Activated CD8-positive, alpha-beta T cell treated with anti-CD3 and anti-CD28 coated beads, Interleukin-2, amount 10 ng/mL, durations not matched to agents 7 days and 5 days (primary cell): Measurements from ENCODE around the gene CSTF1. TPM values are rescaled to one million over a fixed set of nuclear protein-coding genes. Genes with fewer than 3 reads are reported as not detected.
A peak's percentile ranks its signal among the peaks of the same experiment; 100 is the strongest.

Experiments used
- ATAC-seq: fragments of 150-1000 bp; cut with Tn5 transposase; one replicate; pipeline ENCODE4 v1.10.0; 2021; ENCODE audit warnings: moderate library complexity
- CTCF ChIA-PET: fragments of 350-600 bp; sonication (Branson Sonifier 250); formaldehyde crosslinking; loops from one replicate; lab custom pipeline; 2021; ENCODE audit warnings: antibody characterized with exemption; lab: Charles Lee
- POLR2A ChIA-PET: fragments of 350-600 bp; sonication (Branson Sonifier 250); formaldehyde crosslinking; loops from one replicate; lab custom pipeline; 2021; ENCODE audit warnings: antibody characterized with exemption; lab: Charles Lee
- DNase-seq: peaks from one replicate; pipeline ENCODE4 v3.0.0-alpha.2; 2020
- H3K27ac Mint-ChIP-seq: one replicate; pipeline ENCODE4 v1.8.0; 2021; ENCODE audit warnings: mild to moderate bottlenecking, mixed read lengths
- H3K27me3 Mint-ChIP-seq: one replicate; pipeline ENCODE4 v1.8.0; 2021; ENCODE audit warnings: low read depth, mixed read lengths
- H3K36me3 Mint-ChIP-seq: one replicate; pipeline ENCODE4 v1.8.0; 2021; ENCODE audit warnings: low read depth, mixed read lengths
- H3K4me1 Mint-ChIP-seq: one replicate; pipeline ENCODE4 v1.8.0; 2021; ENCODE audit warnings: low read depth, mixed read lengths
- H3K4me3 Mint-ChIP-seq: one replicate; pipeline ENCODE4 v1.8.0; 2021; ENCODE audit warnings: mild to moderate bottlenecking, mixed read lengths
- H3K9me3 Mint-ChIP-seq: one replicate; pipeline ENCODE4 v1.8.0; 2022; ENCODE audit warnings: mixed read lengths; ENCODE audit not compliant: insufficient read depth
- total RNA-seq, 2 experiments: library from RNA; stranded (reverse); gene quantifications; one replicate each; pipeline ENCODE4 v1.2.3, GENCODE V29; 2021

Gene CSTF1
- total RNA-seq, 2 experiments from 2014 or later: 60.5 to 66.3 TPM

DNA sequence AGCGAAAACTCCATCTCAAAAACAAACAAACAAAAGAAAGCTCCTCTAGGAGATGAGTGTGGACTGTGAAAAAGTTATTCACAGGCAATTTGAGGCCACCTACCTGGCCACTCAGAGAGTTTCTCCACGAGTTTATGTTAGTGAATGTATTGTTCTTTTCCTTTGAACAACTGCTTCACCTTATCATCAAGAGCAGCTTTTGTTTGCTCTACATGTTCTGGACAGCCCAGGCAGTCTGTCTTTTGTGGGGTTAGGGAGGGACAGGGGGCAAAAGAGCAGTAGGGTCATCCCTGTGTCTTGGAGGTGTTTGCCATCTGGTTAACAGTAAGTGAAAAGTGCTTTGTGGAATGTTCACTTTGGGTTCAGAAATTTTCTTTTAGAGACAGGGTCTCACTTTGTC is 27.6 kb downstream of the CSTF1 start:
- H3K9me3 Mint-ChIP-seq: no peaks in the 10 kb centered on the region
- DNase-seq: no peak
- CTCF ChIA-PET: interaction anchor here (1.4 to 3.9 kb wide), 3 partner anchors 9 to 22 kb away, joined by 4 to 24 read pairs (median 5); no protein-coding TSS in a partner anchor

GRCh38 chr20:56420940-56421688 is 28.7 kb downstream of the CSTF1 start:
- no peaks in the 10 kb centered on the region for H3K27me3 Mint-ChIP-seq
- CTCF ChIA-PET: interaction anchor here (0.7 to 5.4 kb wide), 5 partner anchors 8 to 49 kb away, joined by 3 to 29 read pairs (median 4); partner anchors contain the start of gene CASS4
- H3K36me3 Mint-ChIP-seq: peaks cover 62% of the 10 kb centered on the region
- DNase-seq (peak; percentile 11), ATAC-seq (no peak)
- POLR2A ChIA-PET: interaction anchor here (1.2 to 2.6 kb wide), 2 partner anchors 8 to 29 kb away, joined by 3 to 11 read pairs; partner anchors contain the start of genes AURKA, CASS4 and CSTF1
- no peaks in the 10 kb centered on the region for H3K9me3 Mint-ChIP-seq
- H3K4me3 Mint-ChIP-seq: no peak overlapping the region
- peaks cover 79% of the 10 kb centered on the region for H3K4me1 Mint-ChIP-seq
- H3K27ac Mint-ChIP-seq: peak overlapping the region; percentile 53

More for the DNA sequence above, 27.6 kb downstream of the CSTF1 start:
- Mint-ChIP-seq H3K27ac (peak overlapping the region; percentile 20), H3K4me1 (peaks cover 79% of the 10 kb centered on the region), H3K27me3 (no peaks in the 10 kb centered on the region), H3K36me3 (peaks cover 65% of the 10 kb centered on the region), H3K4me3 (no peak overlapping the region)
- ATAC-seq: no peak
- POLR2A ChIA-PET: interaction anchor here (1.1 kb wide), 1 partner anchor 8 kb away, joined by 3 read pairs; no protein-coding TSS in a partner anchor

GRCh38 chr20:56422076-56422823 is 29.8 kb downstream of the CSTF1 start:
- no peaks in the 10 kb centered on the region for H3K9me3 Mint-ChIP-seq
- ATAC-seq (no peak), DNase-seq (peak; percentile 19)
- POLR2A ChIA-PET: interaction anchor here (0.9 to 2.6 kb wide), 2 partner anchors 10 to 30 kb away, joined by 4 to 11 read pairs; partner anchors contain the start of genes AURKA, CASS4 and CSTF1
- peaks cover 70% of the 10 kb centered on the region for H3K4me1 Mint-ChIP-seq
- CTCF ChIA-PET: interaction anchor here (0.6 to 5.4 kb wide), 5 partner anchors 10 to 44 kb away, joined by 3 to 29 read pairs (median 4); partner anchors contain the start of gene CASS4
- H3K27me3 Mint-ChIP-seq: no peaks in the 10 kb centered on the region
- peak overlapping the region; percentile 77 for H3K27ac Mint-ChIP-seq
- H3K4me3 Mint-ChIP-seq: peak overlapping the region; percentile 38
- H3K36me3 Mint-ChIP-seq: peaks cover 58% of the 10 kb centered on the region

GRCh38 chr20:56422824-56423189 is 30.4 kb downstream of the CSTF1 start:
- ATAC-seq (no peak), DNase-seq (peak; percentile 15)
- H3K27ac Mint-ChIP-seq: peak overlapping the region; percentile 77
- H3K4me3 Mint-ChIP-seq: no peak overlapping the region
- H3K27me3 Mint-ChIP-seq: no peaks in the 10 kb centered on the region
- peaks cover 54% of the 10 kb centered on the region for H3K36me3 Mint-ChIP-seq
- peaks cover 66% of the 10 kb centered on the region for H3K4me1 Mint-ChIP-seq
- ChIA-PET POLR2A (interaction anchor here (0.9 to 2.6 kb wide), 2 partner anchors 10 to 31 kb away, joined by 4 to 11 read pairs; partner anchors contain the start of genes AURKA, CASS4 and CSTF1), CTCF (interaction anchor here (1.1 to 5.4 kb wide), 4 partner anchors 10 to 40 kb away, joined by 3 to 29 read pairs (median 4); partner anchors contain the start of gene CASS4)
- no peaks in the 10 kb centered on the region for H3K9me3 Mint-ChIP-seq

DNA sequence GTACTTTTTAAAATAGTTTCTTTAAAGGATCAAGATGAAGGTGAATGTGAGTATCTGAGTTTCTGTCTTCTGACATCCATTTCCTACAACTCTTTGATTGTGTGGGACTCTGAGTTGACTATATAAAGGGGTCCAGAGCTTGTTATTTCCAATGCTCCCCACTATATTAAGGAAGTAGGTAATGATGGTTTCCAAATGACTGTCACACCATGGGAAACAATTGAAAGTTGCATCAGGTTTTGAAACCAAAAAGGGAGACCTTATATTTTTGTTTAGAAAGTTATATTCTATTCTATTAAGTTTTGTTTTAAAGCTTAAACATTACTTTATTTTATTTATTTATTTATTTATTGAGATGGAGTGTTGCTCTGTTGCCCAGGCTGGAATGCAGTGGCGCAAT is 30.8 kb downstream of the CSTF1 start:
- POLR2A ChIA-PET: interaction anchor here (1.5 to 2.6 kb wide), 2 partner anchors 10 to 11 kb away, joined by 8 to 11 read pairs; partner anchors contain the start of gene CASS4
- H3K27ac Mint-ChIP-seq: no peak overlapping the region
- H3K4me1 Mint-ChIP-seq: peaks cover 66% of the 10 kb centered on the region

DNA sequence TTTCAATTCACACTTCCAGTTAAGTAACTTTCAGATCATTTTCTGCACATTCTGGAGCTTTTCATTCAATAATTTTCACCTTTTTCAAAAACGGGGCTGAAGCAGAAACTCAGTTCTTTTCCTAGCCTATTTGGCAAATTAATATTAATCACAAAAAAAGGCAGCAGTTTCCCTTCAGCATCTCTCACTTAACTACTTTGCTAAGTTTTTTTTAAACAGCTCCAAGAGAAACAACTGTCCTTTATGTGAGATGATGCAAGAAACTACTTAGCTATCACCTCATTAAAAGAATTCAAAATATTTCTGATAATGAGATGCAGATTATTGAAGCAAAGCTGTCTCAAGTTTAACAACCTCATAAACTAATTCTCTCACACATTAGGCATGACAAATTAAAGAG is 31.4 kb downstream of the CSTF1 start:
- POLR2A ChIA-PET: interaction anchor here (1.5 kb wide), 1 partner anchor 12 kb away, joined by 8 read pairs; the partner anchor contains the start of gene CASS4
- Mint-ChIP-seq H3K4me3 (no peak overlapping the region), H3K9me3 (no peaks in the 10 kb centered on the region), H3K4me1 (peaks cover 67% of the 10 kb centered on the region), H3K27me3 (no peaks in the 10 kb centered on the region), H3K36me3 (peaks cover 56% of the 10 kb centered on the region), H3K27ac (no peak overlapping the region)
- CTCF ChIA-PET: interaction anchor here (1.2 to 5.4 kb wide), 3 partner anchors 9 to 19 kb away, joined by 3 to 29 read pairs (median 6); partner anchors contain the start of gene CASS4
- DNase-seq: no peak
- ATAC-seq: no peak

More for the DNA sequence above, 30.8 kb downstream of the CSTF1 start:
- no peak overlapping the region for H3K4me3 Mint-ChIP-seq
- H3K9me3 Mint-ChIP-seq: no peaks in the 10 kb centered on the region
- ATAC-seq (no peak), DNase-seq (no peak)
- CTCF ChIA-PET: interaction anchor here (1.2 to 5.4 kb wide), 4 partner anchors 11 to 40 kb away, joined by 3 to 29 read pairs (median 5); partner anchors contain the start of gene CASS4
- no peaks in the 10 kb centered on the region for H3K27me3 Mint-ChIP-seq
- peaks cover 54% of the 10 kb centered on the region for H3K36me3 Mint-ChIP-seq

DNA sequence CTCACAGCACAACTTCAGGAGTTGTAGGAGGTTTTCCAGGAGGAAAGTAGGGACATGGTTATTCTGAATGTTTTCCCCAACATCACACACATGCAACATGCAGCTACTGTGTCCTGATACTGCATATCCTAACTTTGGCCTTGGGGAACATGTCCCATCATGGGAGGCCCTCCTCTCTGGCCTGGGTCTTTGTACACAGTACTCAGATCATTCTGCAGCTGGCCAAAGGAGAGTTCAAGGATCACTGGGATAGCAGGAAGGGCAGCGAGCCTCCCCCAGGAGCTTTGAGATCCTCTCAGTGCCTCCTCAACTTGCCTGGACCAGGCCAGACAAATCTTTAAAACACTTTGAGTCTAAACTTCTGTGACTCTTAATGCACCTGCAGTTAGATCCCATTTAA is 32.5 kb downstream of the CSTF1 start:
- H3K4me1 Mint-ChIP-seq: peaks cover 68% of the 10 kb centered on the region
- ChIA-PET POLR2A (interaction anchor here (1.5 to 1.6 kb wide), 2 partner anchors 9 to 13 kb away, joined by 4 to 8 read pairs; partner anchors contain the start of gene CASS4), CTCF (interaction anchor here (1.2 to 5.4 kb wide), 4 partner anchors 8 to 17 kb away, joined by 3 to 29 read pairs (median 5); partner anchors contain the start of gene CASS4)
- ATAC-seq (no peak), DNase-seq (no peak)
- H3K27me3 Mint-ChIP-seq: no peaks in the 10 kb centered on the region
- no peak overlapping the region for H3K4me3 Mint-ChIP-seq
- no peaks in the 10 kb centered on the region for H3K9me3 Mint-ChIP-seq
- peaks cover 62% of the 10 kb centered on the region for H3K36me3 Mint-ChIP-seq
- H3K27ac Mint-ChIP-seq: no peak overlapping the region

- H3K27me3 Mint-ChIP-seq: no peaks in the 10 kb centered on the region
- H3K27ac Mint-ChIP-seq: no peak overlapping the region
- ChIA-PET CTCF (interaction anchor here (1.0 to 1.4 kb wide), 3 partner anchors 11 to 14 kb away, joined by 3 to 4 read pairs (median 4); partner anchors contain the start of gene CASS4), POLR2A (interaction anchor here (0.7 to 1.6 kb wide), 2 partner anchors 10 to 14 kb away, joined by 4 read pairs; partner anchors contain the start of gene CASS4)
- H3K9me3 Mint-ChIP-seq: no peaks in the 10 kb centered on the region
- H3K36me3 Mint-ChIP-seq: peaks cover 63% of the 10 kb centered on the region
- no peak for DNase-seq
- H3K4me1 Mint-ChIP-seq: peaks cover 70% of the 10 kb centered on the region
- ATAC-seq: no peak
- H3K4me3 Mint-ChIP-seq: no peak overlapping the region
Measured at GRCh38 chr20:56426026-56426425, 33.6 kb downstream of the CSTF1 start.

- Mint-ChIP-seq H3K27me3 (no peaks in the 10 kb centered on the region), H3K9me3 (no peaks in the 10 kb centered on the region), H3K4me3 (no peak overlapping the region), H3K27ac (no peak overlapping the region), H3K36me3 (peaks cover 61% of the 10 kb centered on the region), H3K4me1 (peaks cover 63% of the 10 kb centered on the region)
- CTCF ChIA-PET: interaction anchor here (1.3 kb wide), 1 partner anchor 15 kb away, joined by 4 read pairs; the partner anchor contains the start of gene CASS4
- POLR2A ChIA-PET: no interaction called here
- DNase-seq (no peak), ATAC-seq (no peak)
Measured at GRCh38 chr20:56426926-56427325, 34.5 kb downstream of the CSTF1 start.

DNA sequence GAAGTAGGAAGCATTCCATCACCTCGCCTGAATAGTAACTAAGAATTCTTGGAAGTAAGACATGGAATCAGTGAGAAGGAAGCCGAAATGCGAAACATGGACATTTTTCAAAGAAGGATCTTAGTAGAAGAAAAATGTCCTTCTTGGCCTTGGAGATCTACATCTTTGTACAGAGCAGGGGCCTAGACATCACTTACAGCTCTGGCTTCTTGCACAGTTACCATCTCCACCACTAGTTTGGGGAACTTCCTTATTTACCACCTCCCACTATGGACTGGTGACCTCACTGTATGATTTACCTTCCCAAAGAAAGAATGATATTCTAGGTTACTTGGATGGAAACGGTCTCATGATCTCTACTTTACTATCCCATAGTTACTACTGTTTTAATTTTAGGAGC is 35.4 kb downstream of the CSTF1 start:
- Mint-ChIP-seq H3K36me3 (peaks cover 57% of the 10 kb centered on the region), H3K27me3 (no peaks in the 10 kb centered on the region), H3K9me3 (no peaks in the 10 kb centered on the region), H3K4me1 (peaks cover 57% of the 10 kb centered on the region), H3K4me3 (no peak overlapping the region), H3K27ac (peak overlapping the region; percentile 5)
- no peak for ATAC-seq
- no peak for DNase-seq
- POLR2A ChIA-PET: interaction anchor here (0.9 kb wide), 1 partner anchor 8 kb away, joined by 3 read pairs; no protein-coding TSS in a partner anchor
- CTCF ChIA-PET: interaction anchor here (1.2 to 3.6 kb wide), 2 partner anchors 8 to 15 kb away, joined by 4 to 24 read pairs; no protein-coding TSS in a partner anchor
